HCT116 (cell line): ENCODE measurements around the gene DEFB123. TPM values are rescaled to one million over a fixed set of nuclear protein-coding genes. Genes with fewer than 3 reads are reported as not detected.

Source experiments
- ATAC-seq: fragments of 200-7000 bp; cut with Tn5 transposase; 2 replicates; pipeline ENCODE4 v1.9.1; 2020; ENCODE audit warnings: mild to moderate bottlenecking, moderate library complexity
- BruUV-seq: library from RNA; stranded (reverse); fragments of 400-500 nt; replicated peaks from 2 replicates; lab custom pipeline; 2021; lab: Mats Ljungman, UMichigan
- CTCF ChIA-PET: fragments of 300-600 bp; sonication (Branson Sonifier 250); formaldehyde crosslinking; loops from one replicate; lab custom pipeline; 2021; ENCODE audit warnings: antibody characterized with exemption; lab: Charles Lee
- POLR2A ChIA-PET: fragments of 300-600, 350-600 bp; sonication (Branson Sonifier 250); formaldehyde crosslinking; loops from one replicate; lab custom pipeline; 2021; ENCODE audit warnings: antibody characterized with exemption; lab: Charles Lee
- RAD21 ChIA-PET, 2 experiments: fragments of 300-600 bp; sonication (Branson Sonifier 250); formaldehyde crosslinking; loops; one replicate each; lab custom pipeline; 2023; ENCODE audit warnings: low total read pairs in 2 of 2; ENCODE audit not compliant: uncharacterized antibody in 2 of 2, unreplicated experiment in 2 of 2, low non-redundant PET in 1 of 2; lab: Charles Lee
- DNase-seq: peaks from one replicate; pipeline ENCODE4 v3.0.0-alpha.2; 2010; ENCODE audit warnings: low read depth, low spot score
- H2AFZ ChIP-seq: fragments of 200-600 bp; shearing (Covaris generic), sonication (generic); 2 replicates; pipeline ENCODE4 v1.6.1; 2017; ENCODE audit warnings: low read depth, mixed run types, mixed read lengths, antibody characterized with exemption, low read length; ENCODE audit not compliant: poor library complexity, severe bottlenecking
- H3K27ac ChIP-seq: 2 replicates; pipeline ENCODE4 v1.5.1; 2012; ENCODE audit warnings: low read depth, low read length
- H3K27me3 ChIP-seq: fragments of 200-600 bp; sonication (generic); 2 replicates; pipeline ENCODE4 v1.6.1; 2016; ENCODE audit warnings: mixed run types, low read length, mixed read lengths; ENCODE audit not compliant: insufficient read depth
- H3K36me3 ChIP-seq, 2 experiments: fragments of 200-500 bp in 1 of 2; fragments of 200-600 bp in 1 of 2; sonication (Bioruptor generic) in 1 of 2; sonication (generic) in 1 of 2; 2 replicates each; pipeline versions ENCODE4 v1.5.1 to v1.6.1; 2014 to 2016; ENCODE audit warnings: low read length in 2 of 2, inconsistent platforms in 1 of 2, mixed read lengths in 1 of 2, mixed run types in 1 of 2; ENCODE audit not compliant: insufficient read depth in 2 of 2, control insufficient read depth in 1 of 2
- H3K4me1 ChIP-seq, 2 experiments: fragments of 200-600 bp in 1 of 2; sonication (generic) in 1 of 2; 2 replicates each; pipeline versions ENCODE4 v1.5.1 to v1.6.1; 2012 to 2017; ENCODE audit warnings: low read length in 2 of 2, inconsistent platforms in 1 of 2, mild to moderate bottlenecking in 1 of 2, mixed read lengths in 1 of 2, mixed run types in 1 of 2, moderate library complexity in 1 of 2; ENCODE audit not compliant: insufficient read depth in 2 of 2, control insufficient read depth in 1 of 2
- H3K4me2 ChIP-seq: fragments of 200-600 bp; sonication (generic); 2 replicates; pipeline ENCODE4 v1.6.1; 2017; ENCODE audit warnings: mixed run types, low read length, mixed read lengths
- H3K4me3 ChIP-seq, 2 experiments: fragments of 200-600 bp in 1 of 2; sonication (generic) in 1 of 2; replicated peaks in 1 of 2; 2 replicates each; pipeline ENCODE4 v1.5.1; 2011 to 2016; ENCODE audit warnings: low read length in 2 of 2, control low read depth in 1 of 2, low read depth in 1 of 2, mild to moderate bottlenecking in 1 of 2, mixed read lengths in 1 of 2, mixed run types in 1 of 2
- H3K79me2 ChIP-seq: fragments of 200-600 bp; sonication (generic); 2 replicates; pipeline ENCODE4 v1.6.1; 2017; ENCODE audit warnings: mild to moderate bottlenecking, mixed run types, low read length, moderate library complexity, mixed read lengths; ENCODE audit not compliant: insufficient read depth
- H3K9ac ChIP-seq: fragments of 200-600 bp; sonication (generic); 2 replicates; pipeline ENCODE4 v1.6.1; 2016; ENCODE audit warnings: low read length, mixed read lengths
- H3K9me2 ChIP-seq: fragments of 200-600 bp; sonication (generic), shearing (Covaris generic); 2 replicates; pipeline ENCODE4 v1.6.1; 2017; ENCODE audit warnings: mixed run types, mild to moderate bottlenecking, moderate library complexity; ENCODE audit not compliant: insufficient read depth
- H3K9me3 ChIP-seq, 2 experiments: fragments of 200-500 bp in 1 of 2; fragments of 200-600 bp in 1 of 2; sonication (Bioruptor generic) in 1 of 2; sonication (generic) in 1 of 2; 2 replicates each; pipeline ENCODE4 v1.6.1; 2014 to 2017; ENCODE audit warnings: low read length in 2 of 2, mixed read lengths in 2 of 2, inconsistent platforms in 1 of 2, low read depth in 1 of 2, mild to moderate bottlenecking in 1 of 2, mixed run types in 1 of 2, moderate library complexity in 1 of 2; ENCODE audit not compliant: control insufficient read depth in 1 of 2, insufficient read depth in 1 of 2
- H4K20me1 ChIP-seq: fragments of 200-600 bp; sonication (generic), shearing (Covaris generic); 2 replicates; pipeline ENCODE4 v1.6.1; 2017; ENCODE audit warnings: mixed run types, mild to moderate bottlenecking, moderate library complexity; ENCODE audit not compliant: insufficient read depth
- CBX3 ChIP-seq: IDR thresholded peaks from 2 replicates; pipeline ENCODE4 v1.6.1; 2012; ENCODE audit warnings: low read depth
- EGR1 ChIP-seq: IDR thresholded peaks from 2 replicates; pipeline ENCODE4 v1.6.1; 2012; ENCODE audit warnings: low read depth
- ELF1 ChIP-seq: IDR thresholded peaks from 2 replicates; pipeline ENCODE4 v1.6.1; 2012; ENCODE audit warnings: low read depth, borderline replicate concordance
- EZH2 ChIP-seq: fragments of 200-600 bp; sonication (generic); IDR thresholded peaks from 2 replicates; pipeline ENCODE4 v1.6.1; 2017; ENCODE audit warnings: antibody characterized with exemption, mixed run types
- FOSL1 ChIP-seq: IDR thresholded peaks from 2 replicates; pipeline ENCODE4 v1.6.1; 2012; ENCODE audit warnings: low read depth
- JUND ChIP-seq: IDR thresholded peaks from 2 replicates; pipeline ENCODE4 v1.6.1; 2012
- POLR2AphosphoS5 ChIP-seq: IDR thresholded peaks from 2 replicates; pipeline ENCODE4 v1.6.1; 2011; ENCODE audit warnings: mild to moderate bottlenecking, low read depth, low read length, moderate library complexity
- RAD21 ChIP-seq: IDR thresholded peaks from 2 replicates; pipeline ENCODE4 v1.6.1; 2012; ENCODE audit warnings: low read depth, mild to moderate bottlenecking
- SIN3A ChIP-seq: IDR thresholded peaks from 2 replicates; pipeline ENCODE4 v1.6.1; 2012; ENCODE audit warnings: low read depth
- SP1 ChIP-seq: IDR thresholded peaks from 2 replicates; pipeline ENCODE4 v1.6.1; 2012; ENCODE audit warnings: low read depth
- SRF ChIP-seq: IDR thresholded peaks from 2 replicates; pipeline ENCODE4 v1.6.1; 2012; ENCODE audit warnings: low read depth
- TCF7L2 ChIP-seq: IDR thresholded peaks from 2 replicates; pipeline ENCODE4 v1.7.0; 2011; ENCODE audit warnings: borderline replicate concordance, inconsistent platforms; ENCODE audit not compliant: insufficient read depth, insufficient read length; ENCODE audit errors: extremely low read depth
- ZNF274 ChIP-seq: fragments of 200-500 bp; sonication (Bioruptor generic); IDR thresholded peaks from 2 replicates; pipeline ENCODE4 v1.6.1; 2014; ENCODE audit warnings: mild to moderate bottlenecking, low read depth, low read length, inconsistent platforms
- intact Hi-C: fragments of 100-400 bp; cut with micrococcal nuclease; formaldehyde crosslinking; loops from 2 replicates; pipeline ENCODE4 v1.10.0; 2022
- total RNA-seq: library from RNA; stranded (reverse); gene quantifications from one replicate; pipeline ENCODE4 v1.2.1, GENCODE V29; 2021; ENCODE audit not compliant: unreplicated experiment
- TF ChIP-seq, protein P1 (sequence below), 3 experiments: fragments of 200-600 bp in 1 of 3; sonication (generic) in 1 of 3; IDR thresholded peaks in 2 of 3; conservative IDR thresholded peaks in 1 of 3; 2 replicates each; pipeline ENCODE4 v1.5.1; 2012 to 2017; ENCODE audit warnings: low read depth in 2 of 3, low read length in 2 of 3, antibody characterized with exemption in 1 of 3, borderline replicate concordance in 1 of 3, control low read depth in 1 of 3, mild to moderate bottlenecking in 1 of 3, mixed read lengths in 1 of 3, mixed run types in 1 of 3, moderate library complexity in 1 of 3; ENCODE audit not compliant: insufficient read depth in 1 of 3
- TF ChIP-seq, protein P2 (sequence below): IDR thresholded peaks from 2 replicates; pipeline ENCODE4 v1.6.1; 2011; ENCODE audit warnings: mild to moderate bottlenecking, low read length, moderate library complexity; ENCODE audit not compliant: insufficient replicate concordance; ENCODE audit errors: extremely low read depth
- TF ChIP-seq, protein P3 (sequence below): IDR thresholded peaks from 2 replicates; pipeline ENCODE4 v1.6.1; 2012
- TF ChIP-seq, protein P4 (sequence below): IDR thresholded peaks from 2 replicates; pipeline ENCODE4 v1.6.1; 2012

DEFB123 gene
- total RNA-seq, 1 experiment from 2014 or later, result not detected

DNA sequence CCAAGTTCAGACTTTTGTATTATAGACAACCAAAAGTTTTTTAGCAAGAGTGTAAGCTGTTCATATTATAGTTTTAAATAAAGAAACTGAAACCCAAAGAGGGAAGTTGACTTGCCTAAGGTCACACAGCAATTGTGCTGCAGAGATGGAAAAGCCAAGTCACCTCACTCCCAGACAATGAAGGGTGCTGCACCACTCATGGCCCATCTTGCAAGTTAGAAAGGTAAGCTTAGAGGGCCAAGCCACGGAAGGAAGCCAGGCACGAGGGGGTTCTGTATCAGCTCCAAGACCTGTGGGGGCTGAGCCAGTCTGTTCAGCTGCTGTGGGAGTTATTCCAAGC is 33.6 kb downstream of the DEFB123 start:
- no peak overlapping the region for H3K27ac ChIP-seq
- no peaks in the 10 kb centered on the region for H3K36me3 ChIP-seq
- no peak for DNase-seq
- no TSS peak for BruUV-seq
- no peaks in the 10 kb centered on the region for H3K9me2 ChIP-seq
- RAD21 ChIA-PET, result no interaction called here
- H2AFZ ChIP-seq, result no peak overlapping the region
- H4K20me1 ChIP-seq, result no peaks in the 10 kb centered on the region
- no peak for TF ChIP-seq FOSL1
- TF ChIP-seq EZH2, result no peak
- TF ChIP-seq EGR1, result no peak
- TF ChIP-seq, protein P1, sequence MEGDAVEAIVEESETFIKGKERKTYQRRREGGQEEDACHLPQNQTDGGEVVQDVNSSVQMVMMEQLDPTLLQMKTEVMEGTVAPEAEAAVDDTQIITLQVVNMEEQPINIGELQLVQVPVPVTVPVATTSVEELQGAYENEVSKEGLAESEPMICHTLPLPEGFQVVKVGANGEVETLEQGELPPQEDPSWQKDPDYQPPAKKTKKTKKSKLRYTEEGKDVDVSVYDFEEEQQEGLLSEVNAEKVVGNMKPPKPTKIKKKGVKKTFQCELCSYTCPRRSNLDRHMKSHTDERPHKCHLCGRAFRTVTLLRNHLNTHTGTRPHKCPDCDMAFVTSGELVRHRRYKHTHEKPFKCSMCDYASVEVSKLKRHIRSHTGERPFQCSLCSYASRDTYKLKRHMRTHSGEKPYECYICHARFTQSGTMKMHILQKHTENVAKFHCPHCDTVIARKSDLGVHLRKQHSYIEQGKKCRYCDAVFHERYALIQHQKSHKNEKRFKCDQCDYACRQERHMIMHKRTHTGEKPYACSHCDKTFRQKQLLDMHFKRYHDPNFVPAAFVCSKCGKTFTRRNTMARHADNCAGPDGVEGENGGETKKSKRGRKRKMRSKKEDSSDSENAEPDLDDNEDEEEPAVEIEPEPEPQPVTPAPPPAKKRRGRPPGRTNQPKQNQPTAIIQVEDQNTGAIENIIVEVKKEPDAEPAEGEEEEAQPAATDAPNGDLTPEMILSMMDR (IDR thresholded peaks at IDR 0.05 in 2 of 3, conservative IDR thresholded peaks at IDR 0.05 in 1 of 3; ENCODE audit: borderline replicate concordance in 1 of 3, insufficient read depth in 1 of 3, low read depth in 2 of 3, low read length in 2 of 3), result no peak
- no peak for TF ChIP-seq SP1
- no peak for TF ChIP-seq RAD21
- TF ChIP-seq ELF1, result no peak
- no peak for TF ChIP-seq ZNF274
- TF ChIP-seq SRF, result no peak
- TF ChIP-seq SIN3A, result no peak
- no peak for TF ChIP-seq CBX3
- TF ChIP-seq, protein P2, sequence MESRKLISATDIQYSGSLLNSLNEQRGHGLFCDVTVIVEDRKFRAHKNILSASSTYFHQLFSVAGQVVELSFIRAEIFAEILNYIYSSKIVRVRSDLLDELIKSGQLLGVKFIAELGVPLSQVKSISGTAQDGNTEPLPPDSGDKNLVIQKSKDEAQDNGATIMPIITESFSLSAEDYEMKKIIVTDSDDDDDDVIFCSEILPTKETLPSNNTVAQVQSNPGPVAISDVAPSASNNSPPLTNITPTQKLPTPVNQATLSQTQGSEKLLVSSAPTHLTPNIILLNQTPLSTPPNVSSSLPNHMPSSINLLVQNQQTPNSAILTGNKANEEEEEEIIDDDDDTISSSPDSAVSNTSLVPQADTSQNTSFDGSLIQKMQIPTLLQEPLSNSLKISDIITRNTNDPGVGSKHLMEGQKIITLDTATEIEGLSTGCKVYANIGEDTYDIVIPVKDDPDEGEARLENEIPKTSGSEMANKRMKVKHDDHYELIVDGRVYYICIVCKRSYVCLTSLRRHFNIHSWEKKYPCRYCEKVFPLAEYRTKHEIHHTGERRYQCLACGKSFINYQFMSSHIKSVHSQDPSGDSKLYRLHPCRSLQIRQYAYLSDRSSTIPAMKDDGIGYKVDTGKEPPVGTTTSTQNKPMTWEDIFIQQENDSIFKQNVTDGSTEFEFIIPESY, result no peak
- TF ChIP-seq, protein P3, sequence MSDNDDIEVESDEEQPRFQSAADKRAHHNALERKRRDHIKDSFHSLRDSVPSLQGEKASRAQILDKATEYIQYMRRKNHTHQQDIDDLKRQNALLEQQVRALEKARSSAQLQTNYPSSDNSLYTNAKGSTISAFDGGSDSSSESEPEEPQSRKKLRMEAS, result no peak
- TF ChIP-seq, protein P4, sequence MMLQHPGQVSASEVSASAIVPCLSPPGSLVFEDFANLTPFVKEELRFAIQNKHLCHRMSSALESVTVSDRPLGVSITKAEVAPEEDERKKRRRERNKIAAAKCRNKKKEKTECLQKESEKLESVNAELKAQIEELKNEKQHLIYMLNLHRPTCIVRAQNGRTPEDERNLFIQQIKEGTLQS, result no peak
- TF ChIP-seq JUND, result no peak
- TF ChIP-seq POLR2AphosphoS5, result no peak
- no peak for TF ChIP-seq TCF7L2
- intact Hi-C loops, result no loop called here
- no peak overlapping the region for H3K4me3 ChIP-seq
- H3K4me2 ChIP-seq, result no peak overlapping the region
- no peak overlapping the region for H3K9ac ChIP-seq
- H3K9me3 ChIP-seq, result no peaks in the 10 kb centered on the region
- H3K27me3 ChIP-seq, result no peaks in the 10 kb centered on the region
- no peaks in the 10 kb centered on the region for H3K4me1 ChIP-seq
- H3K79me2 ChIP-seq, result no peaks in the 10 kb centered on the region
- ATAC-seq, result no peak
- POLR2A ChIA-PET, result no interaction called here
- CTCF ChIA-PET, result interaction anchor here (1.1 kb wide), 1 partner anchor 29 kb away, joined by 5 read pairs; no protein-coding TSS in a partner anchor
